Stimulated activated CD8-positive, alpha-beta memory T cell treated with anti-CD3 and anti-CD28 coated beads, Interleukin-2, amount 100 ng/mL, for 1 hour (primary cell): ENCODE data around the gene KCNMA1.
"Not testable (repeated sequence)": the region's sequence is repeated elsewhere in the genome, so short reads cannot be mapped to it uniquely, and the experiment has no call there.

Source experiments
- DNase-seq, 2 donors: peaks; one replicate each; pipeline ENCODE4 v3.0.0-alpha.2; 2020; ENCODE audit warnings: low read depth in 2 of 2

Gene KCNMA1

GRCh38 chr10:77393821-77394501 lies 243.6 kb downstream of the KCNMA1 start:
- DNase-seq: no peak

DNA sequence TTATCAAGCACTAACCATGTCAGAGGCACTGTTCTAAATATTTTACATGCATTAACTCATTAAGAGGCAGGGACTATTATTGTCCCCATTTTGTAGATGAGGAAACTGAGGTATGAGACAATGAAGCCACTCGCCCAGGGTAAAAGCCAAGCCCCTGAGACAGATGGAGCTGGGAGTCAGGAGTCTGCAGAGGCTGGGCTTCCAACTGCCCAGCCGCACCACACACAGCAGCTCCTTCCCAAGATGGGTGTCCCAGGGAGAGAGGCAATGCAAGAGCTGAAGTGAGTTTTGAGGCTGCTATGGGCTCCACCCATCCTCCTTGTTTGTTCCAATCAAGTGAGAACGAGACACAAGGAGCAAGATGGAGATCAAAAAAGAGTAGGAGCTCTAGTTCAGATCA lies 244.2 kb downstream of the KCNMA1 start:
- DNase-seq: no peak

DNA sequence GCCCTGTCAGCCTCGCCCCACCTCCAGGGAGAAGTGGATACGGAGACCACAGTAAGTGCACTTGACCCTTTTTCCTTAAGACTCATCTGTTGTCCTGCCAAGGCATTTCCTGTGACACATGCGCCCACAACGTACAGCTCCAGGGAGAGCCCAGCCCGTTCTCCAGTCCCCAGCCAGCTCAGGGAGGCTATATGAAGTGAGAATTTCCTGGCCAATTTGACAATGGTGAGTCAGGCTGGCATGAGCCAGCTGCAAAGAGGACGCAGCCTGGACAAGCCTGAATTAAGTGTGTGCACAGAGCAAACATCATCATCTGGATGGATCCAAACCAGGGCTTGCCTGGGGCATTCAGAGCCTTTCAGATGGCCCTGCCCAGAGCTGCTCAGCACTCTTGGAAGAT lies 244.8 kb downstream of the KCNMA1 start:
- no peak for DNase-seq

- DNase-seq: no peak
These were observed 245.3 kb downstream of the KCNMA1 start for GRCh38 chr10:77392236-77392721.

GRCh38 chr10:77391605-77392235 lies 245.9 kb downstream of the KCNMA1 start:
- DNase-seq: no peak

- DNase-seq: no peak
These were observed 247.1 kb downstream of the KCNMA1 start for GRCh38 chr10:77390481-77390891.

DNA sequence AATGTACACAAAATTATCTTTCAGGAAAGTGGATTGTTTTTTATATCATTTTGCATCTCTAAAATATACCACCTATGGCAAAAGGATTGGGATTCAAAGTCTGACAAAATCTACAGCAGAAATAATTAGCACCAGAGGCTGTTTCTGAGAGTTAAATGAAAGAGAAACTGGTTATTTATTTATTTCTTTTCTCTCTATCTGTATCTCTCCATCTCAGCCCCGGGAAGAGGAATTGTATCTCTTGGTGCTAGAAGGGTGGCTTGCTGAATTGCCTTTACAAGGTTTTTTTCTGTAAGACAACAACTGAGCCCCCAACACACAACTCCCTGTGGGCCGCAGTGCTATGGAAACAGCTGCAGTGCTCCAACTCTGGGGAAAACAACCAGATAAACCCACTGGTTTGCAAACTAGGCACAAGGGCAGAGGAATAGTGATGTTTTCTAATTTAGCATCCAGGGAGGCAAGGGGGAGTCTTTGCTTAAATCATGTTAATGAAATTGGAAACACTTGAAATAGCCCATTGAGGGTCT lies 249.0 kb downstream of the KCNMA1 start:
- DNase-seq: no peak

DNA sequence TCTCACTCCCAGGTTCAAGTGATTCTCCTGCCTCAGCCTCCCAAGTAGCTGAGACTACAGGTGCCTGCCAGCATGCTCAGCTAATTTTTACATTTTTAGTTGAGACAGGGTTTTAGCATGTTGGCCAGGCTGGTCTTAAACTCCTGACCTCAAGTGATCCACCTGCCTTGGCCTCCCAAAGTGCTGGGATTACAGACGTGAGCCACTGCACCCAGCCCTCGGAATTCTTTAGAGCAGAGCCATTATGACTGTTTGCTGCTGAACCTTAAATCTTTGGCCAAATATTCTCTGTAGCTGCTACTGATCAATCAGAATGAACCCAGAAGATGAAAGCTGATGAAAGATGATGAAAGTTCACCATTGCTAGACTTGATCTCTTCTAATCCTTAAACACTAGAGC lies 249.9 kb downstream of the KCNMA1 start:
- DNase-seq: not testable (repeated sequence)

GRCh38 chr10:77387247-77387646 lies 250.4 kb downstream of the KCNMA1 start:
- no peak for DNase-seq

DNA sequence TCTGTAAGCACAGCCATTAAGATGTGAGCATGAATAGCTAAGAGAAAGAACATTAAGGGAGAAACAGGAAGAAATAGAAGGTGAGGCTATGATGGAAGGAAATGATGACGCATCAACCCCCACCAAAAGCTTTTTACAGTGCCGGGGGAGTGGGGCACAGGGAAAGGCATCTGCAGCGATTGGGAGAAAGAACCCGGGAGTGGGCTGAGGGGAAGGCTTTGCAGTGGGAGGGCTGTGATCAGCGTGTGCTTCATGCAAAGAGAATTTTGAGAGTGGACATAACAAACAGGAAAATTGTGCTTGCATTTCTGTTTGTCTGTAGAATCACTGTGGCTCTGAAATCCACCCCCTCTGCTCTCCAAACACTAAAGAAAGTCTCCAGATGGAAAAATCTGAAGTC lies 250.8 kb downstream of the KCNMA1 start:
- no peak for DNase-seq

DNA sequence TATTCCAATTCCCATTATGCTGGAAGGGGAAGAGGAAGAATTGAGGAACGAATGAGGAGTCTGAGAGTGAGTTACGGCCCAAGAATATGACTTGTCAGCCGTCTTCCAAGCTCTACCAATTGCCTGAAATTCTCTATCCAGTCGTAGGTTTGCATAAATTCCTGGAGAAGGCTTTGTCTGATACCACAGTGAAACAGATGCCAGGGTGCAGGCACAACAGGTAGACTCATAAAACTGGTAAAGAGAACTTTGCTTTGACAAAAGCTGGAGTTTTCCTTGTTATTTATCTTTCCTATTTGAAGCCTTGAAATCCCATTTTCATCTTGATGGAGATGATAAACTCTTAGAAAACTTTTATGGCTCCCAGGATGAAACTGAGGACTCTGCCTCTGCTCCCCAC lies 251.2 kb downstream of the KCNMA1 start:
- DNase-seq: no peak

- no peak for DNase-seq
These were observed 252.3 kb downstream of the KCNMA1 start for GRCh38 chr10:77385315-77385714.

GRCh38 chr10:77383861-77384553 lies 253.6 kb downstream of the KCNMA1 start:
- no peak for DNase-seq

GRCh38 chr10:77381750-77382149 lies 255.9 kb downstream of the KCNMA1 start:
- no peak for DNase-seq

DNA sequence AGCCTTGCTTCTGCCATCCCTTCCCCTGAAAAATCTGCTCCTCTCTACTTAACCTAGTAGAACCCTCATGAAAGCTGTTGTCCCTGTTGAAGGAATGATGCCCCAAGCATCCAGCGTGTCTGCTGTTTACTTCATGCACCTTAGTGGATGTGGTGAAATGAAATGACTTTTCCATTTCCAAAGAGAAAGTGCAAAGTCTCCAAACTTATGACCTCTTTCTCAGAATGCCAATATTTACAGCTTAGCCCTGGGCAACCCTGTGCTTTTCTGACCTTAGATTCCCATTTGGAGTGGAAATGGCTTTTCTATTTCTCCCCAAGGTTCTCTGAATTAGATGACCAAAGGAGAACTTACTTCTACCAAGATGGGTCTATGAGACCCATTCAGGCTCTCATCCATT lies 256.9 kb downstream of the KCNMA1 start:
- DNase-seq: no peak

- no peak for DNase-seq
These were observed 257.4 kb downstream of the KCNMA1 start for GRCh38 chr10:77380191-77380590.

DNA sequence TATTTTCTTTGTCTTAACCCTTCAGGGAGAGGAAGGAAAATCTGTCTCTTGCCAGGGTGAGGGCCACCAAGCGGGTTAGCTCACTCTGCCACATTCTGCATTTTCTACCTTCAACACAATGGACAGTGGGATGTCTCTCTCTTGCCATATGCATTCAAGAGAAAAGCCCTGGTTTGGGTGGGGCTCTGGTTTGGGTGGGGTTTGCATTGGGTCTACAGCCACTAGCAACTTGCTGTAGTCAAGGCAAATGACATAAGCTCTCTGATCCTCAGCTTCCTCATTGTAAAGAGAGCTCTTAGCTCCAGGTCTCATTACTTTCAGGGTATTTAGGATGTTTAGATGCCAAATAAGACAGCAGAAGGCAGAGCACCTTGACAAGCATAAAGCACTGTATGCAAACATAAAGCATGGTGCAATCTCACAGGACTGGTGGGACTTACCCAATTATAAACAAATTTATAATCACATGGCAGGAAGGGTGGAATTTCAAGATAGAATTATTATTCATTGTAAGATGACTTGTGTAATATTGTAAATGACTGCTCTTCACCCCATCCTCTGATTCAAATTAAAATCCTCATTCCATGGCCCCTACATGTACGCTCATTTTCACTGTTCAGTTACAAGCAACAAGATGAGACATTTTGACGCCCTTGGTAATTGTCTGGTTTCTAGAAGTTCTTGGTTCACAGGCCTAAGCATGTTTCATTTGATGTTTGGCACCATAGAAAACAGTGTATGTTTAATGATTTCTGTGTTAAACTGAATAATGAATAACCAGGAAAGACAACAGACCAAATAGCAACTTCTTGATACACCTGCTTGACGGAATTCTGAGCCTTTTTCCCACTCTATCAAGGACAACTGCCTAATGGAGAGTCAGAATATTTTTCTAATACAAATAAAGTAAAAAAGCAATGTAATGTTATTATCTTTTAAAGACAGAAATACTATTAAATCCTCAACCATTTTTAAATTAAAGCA lies 258.9 kb downstream of the KCNMA1 start:
- DNase-seq: no peak

- DNase-seq: no peak
These were observed 259.8 kb downstream of the KCNMA1 start for GRCh38 chr10:77377678-77378352.

- DNase-seq: no peak
These were observed 260.6 kb downstream of the KCNMA1 start for GRCh38 chr10:77377034-77377433.

DNA sequence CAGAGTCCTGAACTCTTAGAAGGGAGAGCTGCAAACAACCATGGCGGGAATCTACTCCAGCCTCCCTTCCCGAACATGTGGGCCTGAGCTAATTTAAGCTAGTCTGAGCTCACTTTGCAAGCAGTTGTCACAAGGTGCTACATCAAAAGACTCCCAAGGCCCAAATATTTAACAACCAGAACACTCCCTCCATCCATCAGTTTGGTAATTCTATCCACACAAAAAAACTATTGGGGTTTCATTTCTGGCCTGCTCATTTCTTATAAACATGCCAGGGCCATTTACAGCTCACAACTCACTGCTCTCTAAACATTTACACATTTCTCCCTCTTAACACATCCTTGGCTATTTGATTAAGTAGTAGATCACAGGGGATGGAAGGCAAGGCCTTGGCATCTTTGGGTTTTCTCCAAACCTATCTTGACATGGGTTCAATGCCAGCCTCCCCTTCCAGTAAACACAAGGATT lies 263.4 kb downstream of the KCNMA1 start:
- DNase-seq: no peak
